GM18508 (cell line): ENCODE data around the gene ULBP2.
"Not testable (repeated sequence)": the region's sequence is repeated elsewhere in the genome, so short reads cannot be mapped to it uniquely, and the experiment has no call there.

Experiments
- ATAC-seq: cut with Tn5 transposase; IDR thresholded peaks from one replicate; pipeline ENCODE4 v1.9.1; 2021; ENCODE audit warnings: moderate number of reproducible peaks; ENCODE audit not compliant: insufficient read depth, unreplicated experiment

Gene ULBP2

GRCh38 chr6:149964308-149965193 lies 22.7 kb downstream of the ULBP2 start:
- ATAC-seq, result no peak

- no peak for ATAC-seq
These were observed 23.6 kb downstream of the ULBP2 start for GRCh38 chr6:149965194-149966020.

GRCh38 chr6:149966319-149966718 lies 24.5 kb downstream of the ULBP2 start:
- not testable (repeated sequence) for ATAC-seq

- ATAC-seq, result no peak
These were observed 25.8 kb downstream of the ULBP2 start for GRCh38 chr6:149967591-149967990.

- not testable (repeated sequence) for ATAC-seq
These were observed 26.2 kb downstream of the ULBP2 start for GRCh38 chr6:149967999-149968398.

GRCh38 chr6:149968909-149969308 lies 27.1 kb downstream of the ULBP2 start:
- ATAC-seq, result not testable (repeated sequence)

- ATAC-seq, result no peak
These were observed 27.8 kb downstream of the ULBP2 start for GRCh38 chr6:149969635-149970034.

GRCh38 chr6:149974394-149974793 lies 32.6 kb downstream of the ULBP2 start:
- not testable (repeated sequence) for ATAC-seq

- no peak for ATAC-seq
These were observed 33.0 kb downstream of the ULBP2 start for GRCh38 chr6:149974825-149975224.

GRCh38 chr6:149975400-149975799 lies 33.6 kb downstream of the ULBP2 start:
- ATAC-seq, result no peak

- ATAC-seq, result no peak
These were observed 35.4 kb downstream of the ULBP2 start for GRCh38 chr6:149977221-149977620.

GRCh38 chr6:149978610-149979009 lies 36.8 kb downstream of the ULBP2 start:
- ATAC-seq, result no peak

GRCh38 chr6:149979293-149979692 lies 37.5 kb downstream of the ULBP2 start:
- no peak for ATAC-seq

- ATAC-seq, result no peak
These were observed 41.3 kb downstream of the ULBP2 start for GRCh38 chr6:149983145-149983544.

GRCh38 chr6:149984773-149985172 lies 43.0 kb downstream of the ULBP2 start:
- no peak for ATAC-seq

- ATAC-seq, result no peak
These were observed 43.7 kb downstream of the ULBP2 start for GRCh38 chr6:149985481-149985937.

- ATAC-seq, result no peak
These were observed 45.8 kb downstream of the ULBP2 start for GRCh38 chr6:149987602-149988107.

GRCh38 chr6:149988550-149989346 lies 46.9 kb downstream of the ULBP2 start:
- no peak for ATAC-seq

GRCh38 chr6:149990212-149990660 lies 48.4 kb downstream of the ULBP2 start:
- no peak for ATAC-seq
